ENCODE measurements around the gene TTC9B. TPM values are rescaled to one million over a fixed set of nuclear protein-coding genes. Genes with fewer than 3 reads are reported as not detected.

TTC9B gene
- total and polyA plus RNA-seq, 8 donors = 0.35 to 0.37 TPM; not detected in 6

DNA sequence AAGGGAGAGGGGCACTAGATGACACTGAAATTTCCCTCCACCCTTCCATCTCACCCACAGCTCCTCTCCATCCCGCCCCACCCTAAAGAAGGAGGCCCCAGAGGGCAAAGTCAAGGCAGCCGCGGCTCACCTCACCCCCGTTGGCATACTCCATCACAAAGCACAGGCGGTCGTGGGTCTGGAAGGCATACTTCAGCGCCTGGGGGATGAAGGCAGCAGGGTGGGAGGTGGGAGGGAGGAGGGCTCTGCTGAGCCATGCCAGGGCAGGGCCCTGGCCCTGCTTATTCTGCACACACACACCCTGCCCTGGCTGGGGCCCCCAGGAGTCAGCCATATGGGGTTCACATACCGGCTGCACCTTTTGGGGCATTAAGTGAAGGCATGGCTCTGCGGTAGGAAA lies 20.6 kb upstream of the TTC9B start:
- 81 to 97% (median 88%) methylated on average over 7 to 9 of the region's 9 CpGs for WGBS, 5 donors
- H3K36me3 ChIP-seq = peaks cover 83 to 90% (median 88%) of the 10 kb centered on the region in 4 donors
- no peaks in the 10 kb centered on the region for H3K27me3 ChIP-seq
- no peak overlapping the region for H3K4me3 ChIP-seq
- no peak for TF ChIP-seq POLR2AphosphoS5 (IDR thresholded peaks at IDR 0.05)
- DNase-seq = no peak
- no peaks in the 10 kb centered on the region for H3K9me3 ChIP-seq
- H3K27ac ChIP-seq = no peak overlapping the region
- intact Hi-C loops (cut with DNase I; ENCODE audit: low total_unique reads) = no loop called here
- H3K4me1 ChIP-seq = peaks cover 0 to 14% (median 5%) of the 10 kb centered on the region in 4 donors

DNA sequence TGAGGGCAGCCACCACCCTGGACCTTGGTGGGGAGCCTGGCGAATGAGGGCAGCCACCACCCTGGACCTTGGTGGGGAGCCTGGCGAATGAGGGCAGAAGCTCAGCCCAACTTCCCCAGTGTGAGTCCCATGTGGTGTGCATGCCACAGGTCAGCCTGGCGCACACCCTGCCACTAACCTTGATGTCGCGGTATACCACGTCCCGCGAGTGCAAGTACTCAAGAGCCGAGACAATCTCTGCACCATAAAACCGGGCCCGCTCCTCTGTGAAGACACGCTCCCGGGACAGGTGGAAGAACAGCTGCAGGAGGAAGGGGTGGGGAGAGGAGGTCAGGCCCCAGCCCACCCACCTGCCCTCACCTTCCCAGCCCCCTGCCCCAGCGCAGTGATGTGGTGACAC lies 19.6 kb upstream of the TTC9B start:
- TF ChIP-seq EP300 (IDR thresholded peaks at IDR 0.05) (no peak), POLR2AphosphoS5 (IDR thresholded peaks at IDR 0.05) (no peak), POLR2A (IDR thresholded peaks at IDR 0.05) (no peak)
- TF ChIP-seq, protein P1, sequence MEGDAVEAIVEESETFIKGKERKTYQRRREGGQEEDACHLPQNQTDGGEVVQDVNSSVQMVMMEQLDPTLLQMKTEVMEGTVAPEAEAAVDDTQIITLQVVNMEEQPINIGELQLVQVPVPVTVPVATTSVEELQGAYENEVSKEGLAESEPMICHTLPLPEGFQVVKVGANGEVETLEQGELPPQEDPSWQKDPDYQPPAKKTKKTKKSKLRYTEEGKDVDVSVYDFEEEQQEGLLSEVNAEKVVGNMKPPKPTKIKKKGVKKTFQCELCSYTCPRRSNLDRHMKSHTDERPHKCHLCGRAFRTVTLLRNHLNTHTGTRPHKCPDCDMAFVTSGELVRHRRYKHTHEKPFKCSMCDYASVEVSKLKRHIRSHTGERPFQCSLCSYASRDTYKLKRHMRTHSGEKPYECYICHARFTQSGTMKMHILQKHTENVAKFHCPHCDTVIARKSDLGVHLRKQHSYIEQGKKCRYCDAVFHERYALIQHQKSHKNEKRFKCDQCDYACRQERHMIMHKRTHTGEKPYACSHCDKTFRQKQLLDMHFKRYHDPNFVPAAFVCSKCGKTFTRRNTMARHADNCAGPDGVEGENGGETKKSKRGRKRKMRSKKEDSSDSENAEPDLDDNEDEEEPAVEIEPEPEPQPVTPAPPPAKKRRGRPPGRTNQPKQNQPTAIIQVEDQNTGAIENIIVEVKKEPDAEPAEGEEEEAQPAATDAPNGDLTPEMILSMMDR (IDR thresholded peaks at IDR 0.05) = no peak
- peaks cover 90 to 100% (median 98%) of the 10 kb centered on the region in 4 donors for H3K36me3 ChIP-seq
- H3K27ac ChIP-seq = no peak overlapping the region
- H3K4me3 ChIP-seq = no peak overlapping the region
- DNase-seq = no peak
- H3K9me3 ChIP-seq = no peaks in the 10 kb centered on the region
- peaks cover 0 to 13% (median 5%) of the 10 kb centered on the region in 4 donors for H3K4me1 ChIP-seq
- intact Hi-C loops (cut with DNase I; ENCODE audit: low total_unique reads) = no loop called here
- no peaks in the 10 kb centered on the region for H3K27me3 ChIP-seq
- WGBS, 5 donors = 92 to 99% (median 93%) methylated on average over 8 to 14 of the region's 14 CpGs

DNA sequence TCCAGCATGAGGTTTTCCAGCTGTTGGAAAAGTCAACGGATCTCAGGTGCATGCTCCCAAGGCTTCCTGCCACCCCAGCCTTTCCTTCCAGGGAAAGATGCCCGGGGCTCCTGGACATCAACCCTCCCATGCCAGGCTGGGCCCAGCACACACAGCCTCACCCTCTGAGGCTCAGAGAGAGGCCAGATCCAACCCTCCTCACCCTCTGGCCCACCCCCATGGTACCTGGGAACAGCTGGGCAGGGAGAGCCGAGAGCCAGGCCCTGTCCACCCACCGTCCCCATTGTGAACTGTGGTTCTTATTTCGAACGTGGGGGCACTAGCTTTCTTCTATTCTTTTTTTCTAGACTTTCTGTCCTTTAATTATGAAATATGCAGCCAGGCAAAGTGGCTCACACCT lies 18.2 kb upstream of the TTC9B start:
- peaks cover 0 to 14% (median 10%) of the 10 kb centered on the region in 4 donors for H3K4me1 ChIP-seq
- peaks cover 81 to 91% (median 90%) of the 10 kb centered on the region in 4 donors for H3K36me3 ChIP-seq
- no peak overlapping the region for H3K27ac ChIP-seq
- no peaks in the 10 kb centered on the region for H3K27me3 ChIP-seq
- 86 to 95% (median 89%) methylated on average over 6 of the region's 6 CpGs for WGBS, 5 donors
- intact Hi-C loops (cut with DNase I; ENCODE audit: low total_unique reads) = no loop called here
- DNase-seq = no peak
- H3K9me3 ChIP-seq = no peaks in the 10 kb centered on the region
- no peak overlapping the region for H3K4me3 ChIP-seq
- TF ChIP-seq POLR2AphosphoS5 (IDR thresholded peaks at IDR 0.05) (no peak), POLR2A (IDR thresholded peaks at IDR 0.05) (no peak), EP300 (IDR thresholded peaks at IDR 0.05) (no peak)
- TF ChIP-seq, protein P1 (IDR thresholded peaks at IDR 0.05) = no peak

DNA sequence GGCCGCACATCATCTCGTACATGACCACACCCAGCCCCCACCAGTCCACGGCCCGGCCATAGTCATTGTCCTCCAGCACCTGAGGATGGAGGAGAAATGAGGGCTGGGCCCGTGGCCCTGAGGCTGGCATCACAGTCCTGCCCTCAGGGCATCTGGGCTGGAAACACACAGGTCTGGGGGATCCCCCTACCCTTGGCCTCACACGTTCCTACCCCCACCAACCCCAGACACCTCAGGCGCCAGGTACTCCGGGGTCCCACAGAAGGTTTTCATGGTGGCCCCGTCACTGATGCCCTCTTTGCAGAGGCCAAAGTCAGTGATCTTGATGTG lies 17.8 kb upstream of the TTC9B start:
- peaks cover 77 to 87% (median 86%) of the 10 kb centered on the region in 4 donors for H3K36me3 ChIP-seq
- WGBS, 5 donors = 90 to 95% (median 91%) methylated on average over 6 to 9 of the region's 9 CpGs
- H3K4me3 ChIP-seq = no peak overlapping the region
- H3K27me3 ChIP-seq = no peaks in the 10 kb centered on the region
- H3K27ac ChIP-seq = no peak overlapping the region
- no peak for DNase-seq
- TF ChIP-seq, protein P1 (IDR thresholded peaks at IDR 0.05) = no peak
- TF ChIP-seq POLR2A (IDR thresholded peaks at IDR 0.05) = no peak
- TF ChIP-seq EP300 (IDR thresholded peaks at IDR 0.05) = no peak
- no peak for TF ChIP-seq POLR2AphosphoS5 (IDR thresholded peaks at IDR 0.05)
- H3K4me1 ChIP-seq = peaks cover 0 to 16% (median 12%) of the 10 kb centered on the region in 4 donors
- intact Hi-C loops (cut with DNase I; ENCODE audit: low total_unique reads) = no loop called here
- H3K9me3 ChIP-seq = no peaks in the 10 kb centered on the region

DNA sequence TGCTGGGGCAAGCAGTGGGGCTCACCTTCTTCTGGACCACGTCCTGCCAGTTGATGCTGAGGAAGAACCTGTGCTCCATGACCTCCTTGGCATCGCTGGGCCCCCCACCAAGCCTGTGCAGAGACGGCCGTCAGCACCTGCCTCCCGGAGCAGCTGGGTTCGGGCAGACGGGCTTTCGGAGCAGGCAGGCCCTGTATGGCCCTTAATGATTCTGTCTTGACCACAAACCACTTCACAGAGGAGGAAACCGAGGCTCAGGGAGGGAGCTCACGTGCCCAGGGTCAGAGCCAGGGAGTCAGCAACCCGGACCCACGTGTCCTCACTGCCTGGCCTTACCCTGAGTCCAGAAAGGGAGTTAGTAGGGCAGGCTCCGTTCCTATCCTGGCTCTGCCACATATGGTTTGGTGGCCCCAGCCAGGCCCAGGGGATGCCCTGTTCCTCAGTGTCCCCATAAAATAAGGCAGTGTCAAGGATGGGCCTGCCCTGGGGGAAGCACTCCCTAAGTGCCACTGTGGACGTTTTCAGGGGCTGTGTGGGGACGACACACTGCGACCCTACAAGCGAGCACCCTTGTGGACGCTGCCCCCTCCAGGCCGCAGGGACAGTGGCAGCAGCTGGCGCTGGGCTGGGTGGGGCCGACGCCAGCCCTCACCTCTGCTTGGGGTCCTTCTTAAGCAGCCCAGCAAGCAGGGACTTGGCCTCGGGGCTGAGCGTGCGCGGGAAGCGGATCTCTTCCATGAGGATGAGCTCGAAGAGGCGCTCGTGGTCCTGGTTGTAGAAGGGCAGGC lies 17.2 kb upstream of the TTC9B start:
- no peaks in the 10 kb centered on the region for H3K9me3 ChIP-seq
- 87 to 97% (median 90%) methylated on average over 20 to 30 of the region's 30 CpGs for WGBS, 5 donors
- H3K27ac ChIP-seq = no peak overlapping the region
- H3K36me3 ChIP-seq = peaks cover 72 to 82% (median 81%) of the 10 kb centered on the region in 4 donors
- intact Hi-C loops (cut with DNase I; ENCODE audit: low total_unique reads) = no loop called here
- DNase-seq = no peak
- H3K27me3 ChIP-seq = no peaks in the 10 kb centered on the region
- no peak overlapping the region for H3K4me3 ChIP-seq
- H3K4me1 ChIP-seq = peaks cover 0 to 16% (median 12%) of the 10 kb centered on the region in 4 donors
- TF ChIP-seq, protein P1 (IDR thresholded peaks at IDR 0.05) = no peak
- TF ChIP-seq POLR2AphosphoS5 (IDR thresholded peaks at IDR 0.05) (no peak), EP300 (IDR thresholded peaks at IDR 0.05) (no peak), POLR2A (IDR thresholded peaks at IDR 0.05) (no peak)

Measured in stomach (tissue), 9 donors.